ENCODE data around the gene HSH2D.
"Not testable (repeated sequence)": the region's sequence is repeated elsewhere in the genome, so short reads cannot be mapped to it uniquely, and the experiment has no call there.

HSH2D gene

DNA sequence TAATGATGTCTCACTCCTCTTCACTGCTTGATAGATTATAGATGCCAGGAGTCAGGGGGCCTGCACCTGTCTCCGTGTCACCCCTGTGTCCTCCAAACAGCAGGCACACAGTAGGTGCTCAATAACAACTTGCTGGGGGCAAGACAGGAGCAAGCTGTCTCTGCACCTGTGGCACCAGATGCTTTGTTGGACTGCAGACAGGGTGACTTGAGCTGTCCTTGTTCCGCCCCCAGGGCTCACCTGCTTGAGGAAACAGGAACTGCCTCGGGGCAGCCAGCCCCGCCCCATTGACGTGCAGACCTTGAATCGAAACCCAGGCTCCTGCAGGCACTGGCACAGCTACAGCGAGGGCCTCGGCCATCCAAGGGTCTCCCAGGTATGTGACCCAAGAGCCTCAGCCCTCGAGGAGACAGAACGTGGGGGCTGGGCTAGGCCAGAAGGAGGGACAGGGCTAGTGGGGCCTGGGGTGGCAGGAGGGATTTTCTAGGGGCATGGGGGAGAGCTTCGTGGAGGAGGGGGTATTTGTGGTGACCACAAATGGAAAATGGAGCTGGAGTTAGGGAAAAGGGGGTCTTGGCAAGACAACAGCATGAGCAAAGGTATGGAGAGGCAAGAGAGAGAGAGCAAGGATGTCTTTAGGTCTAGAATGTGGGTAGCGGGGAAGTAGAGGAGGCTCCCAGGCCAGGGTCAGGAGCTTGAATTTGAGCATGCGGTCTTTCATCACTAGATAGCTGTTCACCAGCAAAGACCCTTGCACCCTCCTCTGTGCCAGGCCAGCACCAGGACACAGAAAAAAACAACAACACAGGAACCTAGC, at the start of gene HSH2D:
Gene HSH2D (plus strand): TSS at position 287 of the 817 bp plus-strand sequence. CDS start 5,066 bp downstream, outside the sequence.
- DNase-seq (ENCODE audit: low spot score), result no peak

DNA sequence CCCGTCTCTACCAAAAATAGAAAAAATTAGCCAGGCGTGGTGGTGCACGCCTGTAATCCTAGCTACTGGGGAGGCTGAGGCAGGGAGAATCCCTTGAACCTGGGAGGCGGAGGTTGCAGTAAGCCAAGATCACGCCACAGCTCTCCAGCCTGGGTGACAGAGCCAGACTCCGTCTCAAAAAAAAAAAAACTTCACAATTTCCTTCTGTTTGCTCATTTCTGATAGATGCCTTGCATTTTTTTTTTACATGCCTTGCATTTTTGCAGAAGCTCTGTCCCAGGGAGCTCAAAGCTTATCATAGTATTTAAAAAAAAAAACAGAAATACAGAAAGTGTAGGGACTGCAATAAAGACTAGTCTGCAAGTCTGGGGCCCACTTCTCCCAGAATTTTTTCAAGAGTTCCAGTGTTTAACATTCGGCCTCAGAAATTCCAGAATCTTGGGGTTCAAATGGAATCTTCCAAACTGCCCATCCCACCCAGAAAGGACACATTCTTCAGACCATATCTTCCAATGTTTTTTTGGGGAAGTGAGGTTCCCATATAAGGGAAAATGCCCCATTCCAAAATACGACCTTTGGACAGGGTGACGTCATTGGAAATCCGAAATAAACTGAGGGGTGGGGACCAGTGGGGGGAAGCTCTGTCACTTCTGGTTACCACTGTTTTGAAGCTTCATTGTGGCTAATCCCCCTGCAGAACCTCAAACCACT, 49.0 kb upstream of the HSH2D start:
- DNase-seq (ENCODE audit: low spot score), result no peak

DNA sequence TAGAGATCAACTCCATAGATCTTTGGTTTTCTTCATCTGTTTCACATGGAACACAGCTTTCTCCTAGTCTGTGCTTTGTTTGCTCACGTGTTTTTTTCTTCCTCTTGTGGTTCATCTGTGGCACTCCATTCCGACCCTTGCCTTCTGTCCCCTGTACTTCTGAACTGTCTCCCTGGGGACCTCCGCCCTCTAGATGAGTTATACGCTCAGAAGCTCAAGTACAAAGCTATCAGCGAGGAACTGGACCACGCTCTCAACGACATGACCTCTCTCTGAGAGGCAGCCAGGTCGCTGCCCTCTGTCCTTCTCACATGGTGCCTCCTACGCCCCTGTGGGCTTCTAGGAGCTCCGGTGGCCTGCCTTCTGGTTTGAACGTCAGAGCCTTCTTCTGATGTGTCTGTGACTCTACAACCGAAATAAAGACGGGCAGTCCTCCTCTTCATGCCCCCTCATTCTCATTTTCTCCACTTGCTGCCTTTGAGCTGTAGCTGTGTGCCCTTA, 48.4 kb upstream of the HSH2D start:
- DNase-seq (ENCODE audit: low spot score), result no peak

GRCh38 chr19:16096280-16096855, 47.1 kb upstream of the HSH2D start:
- DNase-seq (ENCODE audit: low spot score), result no peak

DNA sequence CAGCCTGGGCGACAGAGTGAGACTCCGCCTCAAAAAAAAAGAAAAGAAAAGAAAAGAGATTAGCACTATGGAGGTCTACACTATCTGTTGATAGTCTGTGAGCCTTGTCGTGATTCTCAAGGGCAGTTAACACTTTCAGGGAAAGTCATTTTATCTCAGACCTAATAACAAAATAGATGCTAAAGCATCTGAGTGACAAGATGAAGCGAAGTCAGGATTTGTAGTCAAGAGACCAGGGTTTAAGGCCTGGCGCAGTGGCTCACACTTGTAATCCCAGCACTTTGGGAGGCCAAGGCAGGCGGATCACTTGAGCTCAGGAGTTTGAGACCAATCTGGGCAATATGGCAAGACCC, 45.1 kb upstream of the HSH2D start:
- DNase-seq (ENCODE audit: low spot score), result no peak

- no peak for DNase-seq (ENCODE audit: low spot score)
Measured at GRCh38 chr19:16098821-16099220, 44.7 kb upstream of the HSH2D start.

GRCh38 chr19:16099314-16099965, 44.0 kb upstream of the HSH2D start:
- DNase-seq (ENCODE audit: low spot score), result not testable (repeated sequence)

DNA sequence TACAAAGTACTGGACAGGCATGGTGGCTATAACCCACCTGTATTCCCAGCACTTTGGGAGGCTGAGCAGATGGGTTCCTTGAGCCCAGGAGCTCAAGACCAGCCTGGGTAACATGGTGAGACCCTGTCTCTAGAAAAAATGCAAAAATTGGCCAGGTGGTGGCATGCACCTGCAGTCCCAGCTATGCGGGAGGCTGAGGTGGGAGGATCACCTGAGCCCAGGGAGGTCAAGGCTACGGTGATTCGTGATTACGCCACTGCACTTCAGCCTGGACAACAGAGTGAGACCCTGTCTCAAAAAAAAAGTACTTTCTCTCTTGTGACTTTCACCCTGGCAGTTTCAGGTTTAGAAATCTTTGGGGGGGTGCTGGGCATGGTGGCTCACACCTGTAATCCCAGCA, 43.0 kb upstream of the HSH2D start:
- DNase-seq (ENCODE audit: low spot score), result no peak

GRCh38 chr19:16104722-16105121, 38.8 kb upstream of the HSH2D start:
- no peak for DNase-seq (ENCODE audit: low spot score)

GRCh38 chr19:16106121-16106520, 37.4 kb upstream of the HSH2D start:
- DNase-seq (ENCODE audit: low spot score), result no peak

DNA sequence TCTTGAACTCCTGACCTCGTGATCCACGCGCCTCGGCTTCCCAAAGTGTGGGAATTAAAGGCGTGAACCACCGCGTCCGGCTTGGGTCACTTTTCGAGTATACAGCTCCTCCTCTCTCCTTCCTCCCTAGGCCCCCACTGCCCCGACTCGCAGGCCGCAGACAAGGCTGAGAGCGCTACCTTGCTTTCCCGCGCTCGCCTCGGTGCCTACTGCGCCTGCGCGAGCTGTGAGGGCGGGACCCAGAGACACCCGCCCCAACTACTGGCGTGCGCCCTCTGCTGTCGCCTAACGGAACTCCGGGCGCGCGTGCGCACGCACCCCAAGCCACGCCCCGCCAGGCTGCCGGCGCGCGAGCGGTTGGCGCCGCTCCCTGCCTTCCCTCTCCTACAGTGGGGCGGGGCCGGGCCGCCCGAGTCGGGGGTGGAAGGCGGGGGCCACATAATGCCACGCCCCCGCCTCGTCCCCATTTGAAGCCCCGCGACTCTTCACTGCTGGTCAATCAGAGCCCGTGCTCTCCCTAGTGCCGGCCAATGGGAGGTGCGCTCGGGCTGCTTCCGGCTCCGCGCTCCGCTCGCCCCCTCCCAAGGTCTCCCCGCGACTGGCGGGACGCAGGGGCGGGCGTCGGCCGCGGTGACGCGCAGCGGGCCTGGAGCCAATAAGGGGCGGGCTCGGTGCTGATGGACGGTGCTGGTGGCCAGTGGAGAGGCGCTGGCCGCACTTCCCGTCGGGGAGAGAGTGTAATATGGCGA, 32.2 kb upstream of the HSH2D start, which contains the start of gene RAB8A:
Gene RAB8A (plus strand): TSS at position 730 of the 749 bp plus-strand sequence. CDS start 13 bp downstream, at position 743.
- peak; percentile 96 for DNase-seq (ENCODE audit: low spot score)

- no peak for DNase-seq (ENCODE audit: low spot score)
Measured at GRCh38 chr19:16111909-16112752, 31.4 kb upstream of the HSH2D start.

- DNase-seq (ENCODE audit: low spot score), result no peak
Measured at GRCh38 chr19:16112778-16113177, 30.7 kb upstream of the HSH2D start.

DNA sequence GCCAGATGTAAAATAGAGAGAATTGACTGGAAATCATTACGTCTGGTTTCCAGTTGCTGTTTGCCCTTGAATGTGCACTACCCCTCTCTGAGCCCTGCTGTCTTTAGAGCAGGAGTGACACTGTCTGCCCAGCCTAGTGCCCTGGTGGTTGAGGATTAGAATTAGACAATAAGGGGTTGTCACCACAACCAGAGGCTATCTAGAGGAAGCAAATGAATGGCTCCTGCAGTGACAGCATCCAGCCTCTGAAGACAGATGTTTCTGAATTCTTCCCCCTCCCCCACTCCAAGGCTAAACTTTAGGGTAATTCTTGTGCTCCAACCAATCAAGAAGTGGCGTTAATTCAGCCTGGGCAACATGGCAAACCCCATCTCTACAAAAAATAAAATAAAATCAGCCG, 29.8 kb upstream of the HSH2D start:
- no peak for DNase-seq (ENCODE audit: low spot score)

DNA sequence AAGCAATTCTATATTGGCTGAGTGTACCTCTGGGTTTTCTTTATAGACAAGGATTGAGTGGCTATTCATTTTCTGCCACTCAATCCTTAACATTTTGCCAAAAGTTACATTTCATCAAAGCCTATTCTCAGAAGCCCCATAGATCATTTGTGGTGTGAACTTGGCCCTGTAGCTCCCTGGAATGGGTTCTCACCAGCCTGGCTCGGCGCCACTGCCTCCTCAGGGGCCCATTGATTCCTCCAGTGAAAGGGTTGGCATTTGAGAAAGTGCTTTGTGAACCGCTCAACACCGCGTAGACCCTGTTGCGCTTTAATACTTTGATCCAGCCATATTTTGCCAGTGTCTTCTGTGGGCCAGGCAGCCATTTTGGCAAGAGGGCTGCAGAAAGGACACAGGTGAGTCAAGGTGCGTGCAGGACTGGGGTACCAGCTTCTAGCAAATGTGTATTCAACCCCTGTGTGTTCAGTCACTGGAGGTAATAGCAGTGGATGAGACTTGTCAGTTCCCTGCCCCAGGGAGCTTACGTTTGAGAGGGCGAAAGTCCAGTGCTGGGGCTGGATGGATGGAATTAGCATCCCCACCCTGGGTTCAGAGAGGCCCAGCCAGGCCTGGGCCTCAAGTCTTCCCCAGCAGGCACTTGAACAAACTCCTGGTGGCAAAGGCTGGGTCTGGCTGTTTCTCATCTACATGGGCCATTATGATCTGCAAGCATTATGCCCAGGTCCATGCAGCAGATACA, 28.0 kb upstream of the HSH2D start:
- DNase-seq (ENCODE audit: low spot score), result no peak

GRCh38 chr19:16116067-16116466, 27.4 kb upstream of the HSH2D start:
- no peak for DNase-seq (ENCODE audit: low spot score)

GRCh38 chr19:16117594-16118033, 25.9 kb upstream of the HSH2D start:
- DNase-seq (ENCODE audit: low spot score), result no peak

DNA sequence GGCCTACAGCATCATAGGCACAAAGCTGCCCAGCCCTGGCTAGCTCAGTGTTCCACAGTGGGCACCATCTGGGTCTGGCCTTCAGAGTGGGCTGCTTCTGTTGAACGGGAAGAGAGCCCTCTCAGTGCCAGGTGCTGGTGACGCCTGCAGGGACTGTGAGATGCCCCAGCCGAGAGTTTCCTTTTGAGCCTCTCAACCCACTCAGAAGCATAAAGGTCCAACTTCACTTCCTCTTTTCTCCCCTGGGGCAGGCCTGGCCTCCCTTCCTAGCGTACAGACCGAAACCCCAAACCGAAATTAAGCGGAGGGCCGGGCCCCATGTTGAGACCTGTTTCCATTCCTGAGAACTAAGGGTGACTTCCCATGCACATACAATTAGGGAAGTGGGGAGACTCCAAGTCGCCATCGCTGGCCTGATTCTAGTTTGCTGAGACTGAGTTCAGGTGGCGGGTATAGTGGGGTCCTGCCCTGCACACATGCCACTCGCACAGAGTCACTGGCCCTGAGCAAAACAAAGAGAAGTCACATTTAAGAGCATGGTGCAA, 24.9 kb upstream of the HSH2D start:
- no peak for DNase-seq (ENCODE audit: low spot score)

GRCh38 chr19:16119075-16119857, 24.2 kb upstream of the HSH2D start:
- DNase-seq (ENCODE audit: low spot score), result not testable (repeated sequence)

All from HuH-7 (cell line).